Neural cell (in vitro differentiated cells): ENCODE measurements around the gene ANKS3. TPM values are rescaled to one million over a fixed set of nuclear protein-coding genes. Genes with fewer than 3 reads are reported as not detected.

ENCODE experiments used
- H2AFZ ChIP-seq: fragments of 200-600, 300-800 bp; sonication (generic), shearing (Covaris generic); 2 replicates; pipeline ENCODE4 v1.6.0; 2014; ENCODE audit warnings: low read depth, mild to moderate bottlenecking, antibody characterized with exemption, low read length, moderate library complexity
- H3F3A ChIP-seq: fragments of 200-600 bp; shearing (Covaris generic); 2 replicates; pipeline ENCODE4 v1.6.1; 2016; ENCODE audit warnings: mild to moderate bottlenecking, moderate library complexity, mixed read lengths, antibody characterized with exemption, low read length; ENCODE audit not compliant: insufficient read depth, poor library complexity, severe bottlenecking
- H3K27ac ChIP-seq: fragments of 200-600, 300-800 bp; sonication (generic), shearing (Covaris generic); 2 replicates; pipeline ENCODE4 v1.5.1; 2014; ENCODE audit warnings: mild to moderate bottlenecking, low read length, moderate library complexity
- H3K27me3 ChIP-seq: fragments of 300-800, 200-600 bp; sonication (generic), shearing (Covaris generic); 2 replicates; pipeline ENCODE4 v1.6.0; 2014; ENCODE audit warnings: mild to moderate bottlenecking, low read depth, low read length, moderate library complexity; ENCODE audit not compliant: insufficient read depth
- H3K36me3 ChIP-seq: fragments of 300-800, 200-600 bp; sonication (generic), shearing (Covaris generic); 2 replicates; pipeline ENCODE4 v1.5.1; 2014; ENCODE audit warnings: mild to moderate bottlenecking, antibody characterized with exemption, low read length, moderate library complexity; ENCODE audit not compliant: insufficient read depth
- H3K4me2 ChIP-seq: fragments of 300-800, 200-600 bp; sonication (generic), shearing (Covaris generic); 2 replicates; pipeline ENCODE4 v1.6.0; 2014; ENCODE audit warnings: mild to moderate bottlenecking, low read length
- H3K4me3 ChIP-seq: fragments of 300-800, 200-600 bp; sonication (generic), shearing (Covaris generic); 2 replicates; pipeline ENCODE4 v1.5.1; 2014; ENCODE audit warnings: mild to moderate bottlenecking, low read length, moderate library complexity
- H3K79me2 ChIP-seq: fragments of 200-600 bp; shearing (Covaris generic); replicated peaks from 2 replicates; pipeline ENCODE4 v1.6.0; 2014; ENCODE audit warnings: mild to moderate bottlenecking, low read length, moderate library complexity; ENCODE audit not compliant: insufficient read depth
- H3K9ac ChIP-seq: fragments of 300-800, 200-600 bp; sonication (generic), shearing (Covaris generic); 2 replicates; pipeline ENCODE4 v1.6.1; 2016; ENCODE audit warnings: mild to moderate bottlenecking, low read length, mixed read lengths
- H3K9me2 ChIP-seq: fragments of 200-600 bp; shearing (Covaris generic); 2 replicates; pipeline ENCODE4 v1.6.1; 2016; ENCODE audit warnings: mild to moderate bottlenecking, low read length, mixed read lengths; ENCODE audit not compliant: insufficient read depth
- H3K9me3 ChIP-seq: fragments of 200-600, 300-800 bp; sonication (generic), shearing (Covaris generic); 2 replicates; pipeline ENCODE4 v1.6.1; 2016; ENCODE audit warnings: mild to moderate bottlenecking, mixed run types, low read length, moderate library complexity, mixed read lengths
- H4K20me1 ChIP-seq: fragments of 200-600 bp; shearing (Covaris generic); 2 replicates; pipeline ENCODE4 v1.6.1; 2016; ENCODE audit warnings: mild to moderate bottlenecking, mixed run types; ENCODE audit not compliant: insufficient read depth
- CTCF ChIP-seq: fragments of 450-650 bp; IDR thresholded peaks from 2 replicates; pipeline ENCODE4 v1.5.1; 2014; ENCODE audit warnings: antibody characterized with exemption, mild to moderate bottlenecking, moderate library complexity; ENCODE audit not compliant: poor library complexity, severe bottlenecking
- EP300 ChIP-seq: fragments of 450-650 bp; conservative IDR thresholded peaks from 2 replicates; pipeline ENCODE4 v1.6.1; 2014; ENCODE audit warnings: antibody characterized with exemption, mild to moderate bottlenecking, moderate library complexity; ENCODE audit not compliant: poor library complexity, severe bottlenecking
- EZH2 ChIP-seq: fragments of 200-600, 300-800 bp; shearing (Covaris generic), sonication (generic); IDR thresholded peaks from 2 replicates; pipeline ENCODE4 v1.6.1; 2014; ENCODE audit warnings: antibody characterized with exemption, low read length, borderline replicate concordance, mild to moderate bottlenecking; ENCODE audit not compliant: insufficient read depth, poor library complexity, severe bottlenecking
- MXI1 ChIP-seq: fragments of 450-650 bp; conservative IDR thresholded peaks from 2 replicates; pipeline ENCODE4 v1.6.1; 2014; ENCODE audit warnings: antibody characterized with exemption, mild to moderate bottlenecking; ENCODE audit not compliant: poor library complexity, severe bottlenecking
- POLR2AphosphoS5 ChIP-seq: IDR thresholded peaks from 2 replicates; pipeline ENCODE4 v1.6.1; 2012
- RAD21 ChIP-seq: fragments of 450-650 bp; conservative IDR thresholded peaks from 2 replicates; pipeline ENCODE4 v1.6.1; 2014; ENCODE audit warnings: antibody characterized with exemption, mild to moderate bottlenecking, moderate library complexity
- REST ChIP-seq: IDR thresholded peaks from 2 replicates; pipeline ENCODE4 v1.6.1; 2012; ENCODE audit warnings: borderline replicate concordance
- SMC3 ChIP-seq: fragments of 450-650 bp; conservative IDR thresholded peaks from 2 replicates; pipeline ENCODE4 v1.6.1; 2014; ENCODE audit warnings: antibody characterized with exemption, mild to moderate bottlenecking, moderate library complexity; ENCODE audit not compliant: poor library complexity
- TAF1 ChIP-seq: IDR thresholded peaks from 2 replicates; pipeline ENCODE4 v1.6.1; 2012; ENCODE audit warnings: low read depth
- polyA plus RNA-seq: library from polyadenylated mRNA; depleted of rRNA; stranded (reverse); fragments of >200 nt; gene quantifications from 2 replicates; pipeline ENCODE4 v1.2.3, GENCODE V29; 2014

Gene ANKS3
- polyA plus RNA-seq, 1 donor from 2014 or later, result 53.9 TPM

GRCh38 chr16:4664538-4665418 lies 69.3 kb downstream of the ANKS3 start:
- Histone ChIP-seq H4K20me1 (no peaks in the 10 kb centered on the region), H3K9me3 (no peaks in the 10 kb centered on the region), H3F3A (no peaks in the 10 kb centered on the region), H3K79me2 (no peaks in the 10 kb centered on the region), H3K9me2 (no peaks in the 10 kb centered on the region), H3K27me3 (no peaks in the 10 kb centered on the region), H3K9ac (no peak overlapping the region), H3K4me3 (no peak overlapping the region), H2AFZ (no peak overlapping the region), H3K36me3 (no peaks in the 10 kb centered on the region), H3K4me2 (no peak overlapping the region), H3K27ac (no peak overlapping the region)
- TF ChIP-seq RAD21 (no peak), MXI1 (no peak), SMC3 (no peak), POLR2AphosphoS5 (no peak), EZH2 (no peak)

- Histone ChIP-seq H3K79me2 (no peaks in the 10 kb centered on the region), H3K4me3 (no peak overlapping the region), H3K9me3 (no peaks in the 10 kb centered on the region), H3K4me2 (no peak overlapping the region), H3K36me3 (no peaks in the 10 kb centered on the region), H3K9me2 (no peaks in the 10 kb centered on the region), H3F3A (no peaks in the 10 kb centered on the region), H3K9ac (no peak overlapping the region), H3K27me3 (no peaks in the 10 kb centered on the region), H4K20me1 (no peaks in the 10 kb centered on the region), H3K27ac (no peak overlapping the region), H2AFZ (no peak overlapping the region)
- no peak for TF ChIP-seq RAD21
- TF ChIP-seq POLR2AphosphoS5, result no peak
- TF ChIP-seq MXI1, result no peak
- no peak for TF ChIP-seq REST
- no peak for TF ChIP-seq SMC3
- no peak for TF ChIP-seq EZH2
- TF ChIP-seq TAF1, result no peak
- TF ChIP-seq EP300, result no peak
Observed at GRCh38 chr16:4663777-4664465, 70.2 kb downstream of the ANKS3 start.

GRCh38 chr16:4663465-4663776 lies 70.7 kb downstream of the ANKS3 start:
- Histone ChIP-seq H3K36me3 (no peaks in the 10 kb centered on the region), H3K79me2 (no peaks in the 10 kb centered on the region), H4K20me1 (no peaks in the 10 kb centered on the region), H3K9ac (no peak overlapping the region), H3K9me2 (no peaks in the 10 kb centered on the region), H3K4me2 (no peak overlapping the region), H3F3A (no peaks in the 10 kb centered on the region), H2AFZ (no peak overlapping the region), H3K27ac (no peak overlapping the region), H3K4me3 (no peak overlapping the region), H3K9me3 (no peaks in the 10 kb centered on the region), H3K27me3 (no peaks in the 10 kb centered on the region)
- TF ChIP-seq EP300, result no peak
- TF ChIP-seq SMC3, result no peak
- no peak for TF ChIP-seq REST
- no peak for TF ChIP-seq EZH2
- TF ChIP-seq TAF1, result no peak
- TF ChIP-seq RAD21, result no peak
- no peak for TF ChIP-seq POLR2AphosphoS5
- TF ChIP-seq CTCF, result no peak
- TF ChIP-seq MXI1, result no peak
